HEK293T (cell line): ENCODE data around the gene CADM2.

Experiments
- ARNT ChIP-seq: fragments of 450-650 bp; IDR thresholded peaks from 2 replicates; pipeline ENCODE4 v1.6.1; 2017; ENCODE audit warnings: mild to moderate bottlenecking
- BHLHE40 ChIP-seq: fragments of 450-650 bp; IDR thresholded peaks from 2 replicates; pipeline ENCODE4 v1.6.1; 2016; ENCODE audit warnings: mild to moderate bottlenecking, moderate library complexity, borderline replicate concordance
- ELF4 ChIP-seq: fragments of 450-650 bp; IDR thresholded peaks from 2 replicates; pipeline ENCODE4 v1.6.1; 2017; ENCODE audit warnings: antibody characterized with exemption
- FOXA1 ChIP-seq: fragments of 450-650 bp; IDR thresholded peaks from 2 replicates; pipeline ENCODE4 v1.6.1; 2016; ENCODE audit warnings: mild to moderate bottlenecking
- FOXK2 ChIP-seq: fragments of 450-650 bp; IDR thresholded peaks from 2 replicates; pipeline ENCODE4 v1.6.1; 2016; ENCODE audit warnings: mild to moderate bottlenecking
- FOXM1 ChIP-seq: fragments of 450-650 bp; IDR thresholded peaks from 2 replicates; pipeline ENCODE4 v1.6.1; 2017; ENCODE audit warnings: mild to moderate bottlenecking, borderline replicate concordance
- NFRKB ChIP-seq: fragments of 450-650 bp; IDR thresholded peaks from 2 replicates; pipeline ENCODE4 v1.6.1; 2016; ENCODE audit warnings: mild to moderate bottlenecking, moderate library complexity
- SP1 ChIP-seq: fragments of 450-650 bp; IDR thresholded peaks from 2 replicates; pipeline ENCODE4 v1.6.1; 2017
- SUZ12 ChIP-seq: fragments of 450-650 bp; IDR thresholded peaks from 2 replicates; pipeline ENCODE4 v1.6.1; 2016; ENCODE audit warnings: mild to moderate bottlenecking
- TARDBP ChIP-seq: fragments of 450-650 bp; IDR thresholded peaks from 2 replicates; pipeline ENCODE4 v1.6.1; 2016
- ZNF384 ChIP-seq: fragments of 450-650 bp; IDR thresholded peaks from 2 replicates; pipeline ENCODE4 v1.6.1; 2016
- TF ChIP-seq, protein P1 (sequence below): fragments of 450-650 bp; IDR thresholded peaks from 2 replicates; pipeline ENCODE4 v1.6.1; 2016

GRCh38 chr3:84980456-84980855 lies 21.7 kb downstream of the CADM2 start:
- TF ChIP-seq SP1 (no peak), NFRKB (no peak), TARDBP (no peak), ZNF384 (no peak), BHLHE40 (no peak), FOXA1 (no peak), SUZ12 (no peak), FOXK2 (no peak), FOXM1 (no peak), ARNT (no peak), ELF4 (no peak)
- TF ChIP-seq, protein P1, sequence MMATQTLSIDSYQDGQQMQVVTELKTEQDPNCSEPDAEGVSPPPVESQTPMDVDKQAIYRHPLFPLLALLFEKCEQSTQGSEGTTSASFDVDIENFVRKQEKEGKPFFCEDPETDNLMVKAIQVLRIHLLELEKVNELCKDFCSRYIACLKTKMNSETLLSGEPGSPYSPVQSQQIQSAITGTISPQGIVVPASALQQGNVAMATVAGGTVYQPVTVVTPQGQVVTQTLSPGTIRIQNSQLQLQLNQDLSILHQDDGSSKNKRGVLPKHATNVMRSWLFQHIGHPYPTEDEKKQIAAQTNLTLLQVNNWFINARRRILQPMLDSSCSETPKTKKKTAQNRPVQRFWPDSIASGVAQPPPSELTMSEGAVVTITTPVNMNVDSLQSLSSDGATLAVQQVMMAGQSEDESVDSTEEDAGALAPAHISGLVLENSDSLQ: no peak
